Mucosa of stomach (tissue), 1 donor: ENCODE measurements around the gene GMPPA.

Source experiments
- H3K27me3 ChIP-seq: one replicate; pipeline ENCODE4 v1.7.0; 2013; ENCODE audit warnings: mild to moderate bottlenecking, low read length; ENCODE audit not compliant: control insufficient read depth, insufficient read depth
- H3K36me3 ChIP-seq: one replicate; pipeline ENCODE4 v1.7.0; 2013; ENCODE audit warnings: low read length; ENCODE audit not compliant: control insufficient read depth, insufficient read depth
- H3K4me1 ChIP-seq: one replicate; pipeline ENCODE4 v1.7.0; 2013; ENCODE audit warnings: mild to moderate bottlenecking, low read length; ENCODE audit not compliant: control insufficient read depth, insufficient read depth
- H3K4me3 ChIP-seq: one replicate; pipeline ENCODE4 v1.7.0; 2013; ENCODE audit warnings: low read length
- H3K9ac ChIP-seq: one replicate; pipeline ENCODE4 v1.7.0; 2013; ENCODE audit warnings: mild to moderate bottlenecking, low read length, moderate library complexity
- H3K9me3 ChIP-seq: one replicate; pipeline ENCODE4 v1.7.0; 2013; ENCODE audit warnings: mild to moderate bottlenecking, low read length, moderate library complexity; ENCODE audit not compliant: control insufficient read depth
- donor health status: Pancreatic carcinoma.

GMPPA gene

DNA sequence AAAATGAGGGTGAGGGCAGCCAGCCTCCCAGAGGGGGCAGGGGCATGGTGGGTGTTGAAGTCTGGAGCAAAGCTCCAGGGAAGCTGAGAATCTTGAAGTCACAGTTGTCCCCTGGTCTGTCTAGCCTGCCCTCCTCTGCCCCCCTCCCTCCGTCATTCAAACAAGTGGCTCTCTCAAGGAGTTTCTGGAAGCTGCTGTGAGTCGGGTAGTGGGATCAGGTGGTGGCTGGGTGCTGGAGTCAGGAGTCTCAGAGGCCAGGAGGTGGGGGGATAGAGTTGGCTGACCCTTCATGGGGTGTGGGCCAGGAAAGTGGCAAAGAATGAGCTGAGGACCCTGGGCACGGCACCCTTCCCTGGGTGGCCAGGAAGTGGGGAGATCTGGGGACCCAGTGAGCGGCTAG lies 15.1 kb downstream of the GMPPA start:
- Histone ChIP-seq H3K4me3 (no peak overlapping the region), H3K9ac (no peak overlapping the region), H3K9me3 (no peaks in the 10 kb centered on the region), H3K36me3 (no peaks in the 10 kb centered on the region), H3K27me3 (peaks cover 86% of the 10 kb centered on the region), H3K4me1 (peaks cover 13% of the 10 kb centered on the region)

DNA sequence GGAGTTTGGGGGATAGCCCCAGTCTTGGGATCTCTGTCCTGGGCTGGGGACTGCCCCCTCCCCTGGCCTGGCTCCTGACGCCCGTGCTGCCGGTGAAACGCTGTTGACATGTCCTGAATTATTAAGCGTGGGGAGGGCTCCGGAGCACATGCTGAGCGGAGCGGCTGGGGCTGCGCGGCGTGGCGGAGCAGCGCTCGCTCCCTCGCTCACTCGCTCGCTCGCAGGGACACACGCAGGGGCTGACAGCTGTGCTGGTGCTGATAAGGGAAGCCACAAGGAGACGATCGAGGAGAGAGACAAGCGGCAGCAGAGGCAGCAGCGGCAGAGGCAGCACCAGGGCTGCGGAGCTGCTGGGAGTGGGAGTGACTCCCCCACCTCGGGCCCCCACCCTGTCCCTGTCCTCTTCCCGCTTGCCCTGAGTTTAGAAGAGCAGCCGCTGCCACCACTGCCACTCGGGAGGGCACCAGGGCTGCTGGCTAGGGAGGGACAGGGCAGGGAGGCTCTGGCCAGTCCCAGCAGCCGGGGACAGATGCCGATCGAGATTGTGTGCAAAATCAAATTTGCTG lies 15.6 kb downstream of the GMPPA start, which contains the start of gene ASIC4:
Gene ASIC4, plus strand, starts transcription at position 287 of the 566 bp plus-strand sequence. Its CDS starts 243 bp downstream, at position 530.
- no peaks in the 10 kb centered on the region for H3K36me3 ChIP-seq
- H3K4me3 ChIP-seq, result no peak within 1 kb of the TSS
- no peaks in the 10 kb centered on the region for H3K9me3 ChIP-seq
- H3K4me1 ChIP-seq, result peaks cover 12% of the 10 kb centered on the region
- peaks cover 86% of the 10 kb centered on the region for H3K27me3 ChIP-seq
- H3K9ac ChIP-seq, result no peak within 1 kb of the TSS

DNA sequence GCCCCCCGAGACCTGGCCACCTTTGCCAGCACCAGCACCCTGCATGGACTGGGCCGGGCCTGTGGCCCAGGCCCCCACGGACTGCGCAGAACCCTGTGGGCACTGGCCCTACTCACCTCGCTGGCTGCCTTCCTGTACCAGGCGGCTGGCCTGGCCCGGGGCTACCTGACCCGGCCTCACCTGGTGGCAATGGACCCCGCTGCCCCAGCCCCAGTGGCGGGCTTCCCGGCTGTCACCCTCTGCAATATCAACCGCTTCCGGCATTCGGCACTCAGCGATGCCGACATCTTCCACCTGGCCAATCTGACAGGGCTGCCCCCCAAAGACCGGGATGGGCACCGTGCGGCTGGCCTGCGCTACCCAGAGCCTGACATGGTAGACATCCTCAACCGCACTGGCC lies 16.1 kb downstream of the GMPPA start:
- no peak overlapping the region for H3K9ac ChIP-seq

DNA sequence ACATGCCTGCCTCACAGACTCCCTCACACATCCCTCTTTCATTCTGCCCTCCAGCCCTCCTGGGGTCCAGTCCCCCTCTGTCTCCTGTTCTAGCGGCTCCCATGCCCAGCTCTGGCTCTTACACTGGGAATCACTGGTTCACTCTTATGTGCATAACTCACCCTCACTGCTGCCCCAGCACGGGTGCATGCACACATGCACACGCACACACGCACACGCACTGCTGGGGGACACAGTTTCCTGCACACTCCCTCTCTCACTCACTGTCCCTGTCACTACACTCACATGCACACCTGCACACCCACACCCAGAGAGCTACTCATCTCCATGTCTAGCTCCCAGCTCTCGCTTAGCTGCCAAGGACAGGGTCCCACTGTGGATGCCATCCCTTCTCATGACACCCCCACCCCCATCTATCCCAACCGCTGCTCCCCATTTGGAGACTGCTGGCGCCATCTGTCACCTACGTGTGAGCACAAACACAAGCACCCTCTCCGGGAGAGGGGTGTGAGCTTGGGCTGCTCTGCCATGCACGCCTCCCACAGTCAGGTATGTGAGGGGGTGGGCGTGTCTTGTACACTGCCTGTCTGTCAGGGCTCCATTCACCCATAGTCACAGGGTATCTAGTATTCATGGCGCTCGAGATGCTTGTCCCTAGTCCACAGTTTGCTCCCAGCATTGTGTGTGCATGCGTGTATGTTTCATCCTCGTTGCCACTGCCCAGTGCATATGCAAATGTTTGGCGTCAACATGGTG lies 17.4 kb downstream of the GMPPA start:
- no peaks in the 10 kb centered on the region for H3K36me3 ChIP-seq
- H3K9ac ChIP-seq, result no peak overlapping the region
- peaks cover 81% of the 10 kb centered on the region for H3K27me3 ChIP-seq
- H3K9me3 ChIP-seq, result no peaks in the 10 kb centered on the region
- no peak overlapping the region for H3K4me3 ChIP-seq
- no peaks in the 10 kb centered on the region for H3K4me1 ChIP-seq

More for the DNA sequence above, 16.1 kb downstream of the GMPPA start:
- Histone ChIP-seq H3K27me3 (peaks cover 83% of the 10 kb centered on the region), H3K4me3 (no peak overlapping the region), H3K9me3 (no peaks in the 10 kb centered on the region), H3K36me3 (no peaks in the 10 kb centered on the region), H3K4me1 (peaks cover 6% of the 10 kb centered on the region)

DNA sequence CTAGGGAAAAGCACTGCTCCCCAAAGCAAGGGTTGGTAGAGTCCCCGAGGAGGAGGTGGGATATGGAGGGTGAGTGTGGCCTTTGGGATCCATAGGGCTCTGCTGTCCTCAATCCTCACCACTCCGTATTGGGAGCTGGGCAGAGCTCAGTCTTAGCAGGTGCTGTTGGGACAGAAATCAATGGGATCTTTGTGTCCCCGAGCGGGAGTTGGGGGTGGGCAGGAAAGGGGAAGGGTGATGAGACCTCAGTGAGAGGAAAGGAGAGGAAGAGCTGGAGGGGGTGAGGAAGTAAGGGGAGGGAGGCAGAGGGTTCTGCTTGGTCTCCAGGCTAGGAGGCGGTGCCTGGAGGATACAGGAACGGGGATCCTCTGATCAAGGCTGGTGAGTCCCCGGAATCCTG lies 18.2 kb downstream of the GMPPA start:
- peaks cover 83% of the 10 kb centered on the region for H3K27me3 ChIP-seq
- H3K9ac ChIP-seq, result no peak overlapping the region
- no peaks in the 10 kb centered on the region for H3K36me3 ChIP-seq
- no peak overlapping the region for H3K4me3 ChIP-seq
- no peaks in the 10 kb centered on the region for H3K9me3 ChIP-seq
- no peaks in the 10 kb centered on the region for H3K4me1 ChIP-seq

DNA sequence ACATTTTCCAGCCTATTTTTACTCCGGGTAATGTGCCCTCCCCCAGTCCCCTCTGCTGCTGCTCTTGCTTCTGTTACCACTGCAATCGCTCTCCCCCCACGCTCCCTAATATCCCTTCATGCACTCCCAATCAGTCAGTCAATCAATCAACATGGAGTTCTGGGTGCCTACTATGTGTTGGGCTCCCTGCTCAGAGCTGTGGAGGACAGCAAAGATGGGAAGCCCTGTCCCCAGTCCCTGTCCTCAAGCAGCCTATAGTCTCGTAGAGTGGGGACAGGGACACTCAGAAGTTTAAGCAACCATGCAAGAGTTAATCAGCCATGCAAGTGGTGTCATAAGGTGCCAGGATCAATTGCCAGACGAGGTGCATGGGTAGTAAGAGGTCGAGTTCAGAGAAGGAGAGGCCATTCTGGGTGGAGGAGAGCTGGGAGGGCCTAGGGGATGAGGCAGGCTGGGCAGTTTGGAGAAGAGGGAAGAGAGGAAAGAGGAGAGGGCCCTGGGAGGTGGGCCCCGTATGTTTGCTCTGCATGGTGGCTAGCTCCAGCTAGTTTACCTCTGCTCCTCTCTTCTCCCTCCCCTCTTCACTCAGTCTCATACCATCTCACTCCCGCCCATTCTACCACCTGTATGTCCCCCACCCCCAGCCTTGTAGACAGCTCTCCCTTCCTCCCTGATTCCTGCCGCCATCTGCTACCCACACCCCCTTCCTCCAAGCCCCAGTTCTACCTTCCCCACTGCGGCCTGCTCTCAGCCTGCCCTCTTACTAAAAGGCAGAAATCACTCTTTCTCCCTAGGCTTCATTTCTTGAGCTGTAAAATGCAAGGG lies 19.5 kb downstream of the GMPPA start:
- H3K9ac ChIP-seq, result no peak overlapping the region
- H3K27me3 ChIP-seq, result peaks cover 82% of the 10 kb centered on the region
- H3K4me1 ChIP-seq, result no peaks in the 10 kb centered on the region
- H3K9me3 ChIP-seq, result no peaks in the 10 kb centered on the region
- H3K36me3 ChIP-seq, result no peaks in the 10 kb centered on the region
- no peak overlapping the region for H3K4me3 ChIP-seq

DNA sequence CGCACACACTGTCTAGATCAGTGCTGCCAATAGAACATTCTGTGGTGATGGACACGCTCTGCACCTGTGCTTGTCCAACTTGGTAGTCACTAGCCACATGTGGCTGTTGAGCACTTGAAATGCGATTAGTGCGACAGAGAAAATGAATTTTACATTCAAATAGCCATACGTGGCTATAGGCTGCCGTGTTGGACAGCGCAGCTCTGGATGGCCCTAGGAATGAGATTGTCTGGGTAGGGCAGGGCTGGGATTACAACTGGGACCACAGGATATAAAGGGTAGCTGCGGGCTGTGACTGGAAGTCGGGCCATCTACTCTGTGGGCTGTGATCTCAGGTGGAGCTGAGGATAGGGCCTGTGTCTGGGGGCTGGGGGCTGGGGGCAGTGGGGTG lies 20.8 kb downstream of the GMPPA start:
- Histone ChIP-seq H3K36me3 (no peaks in the 10 kb centered on the region), H3K9me3 (no peaks in the 10 kb centered on the region), H3K4me3 (no peak overlapping the region), H3K4me1 (no peaks in the 10 kb centered on the region), H3K27me3 (peaks cover 82% of the 10 kb centered on the region), H3K9ac (no peak overlapping the region)

DNA sequence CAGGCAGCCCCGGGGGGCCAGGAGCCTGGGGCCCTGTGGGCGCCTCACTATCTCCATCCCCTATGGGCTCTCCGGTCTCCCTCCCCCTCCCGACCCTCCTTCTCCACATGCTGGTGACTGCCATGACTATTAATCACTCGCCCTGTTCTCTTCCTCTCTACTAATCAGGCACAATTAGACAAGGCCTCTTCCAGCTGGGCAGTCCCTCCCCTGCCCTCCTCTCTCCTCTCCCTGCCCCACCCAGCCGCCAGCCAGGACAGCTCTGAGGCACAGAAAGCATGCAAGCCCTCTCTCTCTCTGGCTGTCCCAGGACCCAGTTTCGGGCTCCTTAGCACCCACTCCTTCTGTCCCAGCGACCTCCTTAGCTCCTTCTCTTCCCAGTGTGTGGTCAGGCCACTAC lies 21.4 kb downstream of the GMPPA start:
- Histone ChIP-seq H3K36me3 (no peaks in the 10 kb centered on the region), H3K4me1 (no peaks in the 10 kb centered on the region), H3K9me3 (no peaks in the 10 kb centered on the region), H3K4me3 (no peak overlapping the region), H3K9ac (no peak overlapping the region), H3K27me3 (peaks cover 82% of the 10 kb centered on the region)

DNA sequence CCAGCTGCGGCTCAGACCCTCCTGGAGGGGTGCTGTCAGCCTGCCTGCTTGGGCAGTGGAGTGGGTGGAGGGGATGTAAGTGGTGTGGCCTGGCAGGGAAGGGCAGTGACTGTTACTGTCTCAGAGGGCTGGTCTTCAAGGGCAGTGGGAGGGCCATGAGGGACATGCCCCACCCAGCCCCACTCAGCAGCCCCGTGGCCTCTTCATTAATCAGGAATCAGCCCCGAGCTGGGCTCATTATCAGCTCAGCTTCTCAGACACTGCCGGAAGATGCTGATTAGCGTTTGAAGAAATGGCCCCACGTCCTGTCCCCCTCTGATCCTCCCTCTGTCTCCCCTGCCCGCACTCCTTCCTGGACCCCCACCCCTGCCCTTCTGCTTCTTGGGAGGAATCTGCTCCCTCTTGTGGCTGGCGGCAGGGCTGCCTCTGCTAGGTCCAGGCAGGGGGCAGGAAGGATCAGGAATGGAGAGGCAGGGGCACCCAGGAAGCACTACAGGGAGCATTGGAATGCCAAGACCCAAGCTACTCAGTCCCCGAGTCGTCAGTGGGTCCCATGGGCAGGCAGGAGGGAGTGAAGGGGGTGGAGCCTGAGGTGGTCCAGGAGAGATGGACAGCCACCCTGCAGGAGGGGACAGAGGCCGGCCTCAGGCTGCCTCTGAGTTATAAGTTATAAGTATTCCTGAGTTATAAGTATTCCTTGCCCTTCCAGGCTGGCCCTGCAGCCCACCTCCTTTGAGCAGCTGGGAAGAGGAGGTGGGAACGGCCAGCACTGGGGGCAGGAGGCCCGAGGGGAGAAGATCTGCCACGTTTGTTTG lies 22.6 kb downstream of the GMPPA start:
- no peak overlapping the region for H3K9ac ChIP-seq

DNA sequence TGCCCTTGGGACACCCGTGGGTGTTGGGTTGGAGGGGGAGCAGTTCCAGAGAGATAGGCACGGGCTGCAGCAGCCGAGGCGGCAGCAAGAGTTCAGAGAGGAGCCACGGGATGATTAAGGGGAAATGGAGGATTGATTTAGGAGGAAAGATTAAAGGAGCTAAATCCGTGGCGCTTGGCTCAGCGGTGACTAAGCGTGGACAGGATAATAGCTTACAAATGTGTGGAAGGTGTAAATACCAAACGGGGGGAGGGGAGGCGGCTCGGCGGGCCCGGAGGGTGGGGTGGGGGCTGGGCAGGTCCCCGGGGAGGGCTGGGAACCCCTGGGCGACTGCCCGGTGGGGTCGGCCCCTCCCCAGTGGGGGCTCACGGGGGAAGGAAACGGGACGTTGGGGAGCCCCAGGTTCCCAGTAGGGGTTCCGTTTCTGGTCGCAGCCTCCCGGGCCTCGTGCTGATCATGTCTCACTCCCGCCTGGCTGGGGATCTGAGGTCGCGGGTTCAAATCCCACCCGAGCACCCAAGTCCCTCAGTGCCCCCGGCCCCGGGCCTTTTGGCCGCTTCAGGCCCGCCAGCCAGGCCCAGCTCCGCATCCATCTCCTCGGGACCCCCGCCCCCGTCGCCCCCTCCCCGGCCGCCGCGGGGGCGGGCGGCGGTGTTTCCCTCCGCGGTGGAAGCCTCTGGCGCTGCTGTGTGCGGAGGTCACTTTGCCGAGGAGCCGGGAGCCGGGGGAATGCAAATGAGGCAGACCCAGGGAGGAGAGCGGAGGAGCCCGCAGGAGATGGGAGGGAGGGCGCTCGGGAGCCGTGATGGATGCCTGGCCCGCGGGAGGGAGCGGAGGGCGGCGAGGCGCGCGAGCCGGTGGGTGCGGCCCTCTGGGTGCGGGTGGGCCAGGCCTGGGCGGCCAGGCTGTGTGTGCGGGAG lies 23.7 kb downstream of the GMPPA start:
- Histone ChIP-seq H3K4me1 (no peaks in the 10 kb centered on the region), H3K4me3 (no peak overlapping the region), H3K27me3 (peaks cover 82% of the 10 kb centered on the region), H3K36me3 (no peaks in the 10 kb centered on the region), H3K9me3 (no peaks in the 10 kb centered on the region), H3K9ac (no peak overlapping the region)

More for the DNA sequence above, 22.6 kb downstream of the GMPPA start:
- H3K4me1 ChIP-seq, result no peaks in the 10 kb centered on the region
- H3K36me3 ChIP-seq, result no peaks in the 10 kb centered on the region
- no peaks in the 10 kb centered on the region for H3K9me3 ChIP-seq
- peaks cover 82% of the 10 kb centered on the region for H3K27me3 ChIP-seq
- H3K4me3 ChIP-seq, result no peak overlapping the region
